Measurements from ENCODE around the gene MTUS2.

MTUS2 gene

DNA sequence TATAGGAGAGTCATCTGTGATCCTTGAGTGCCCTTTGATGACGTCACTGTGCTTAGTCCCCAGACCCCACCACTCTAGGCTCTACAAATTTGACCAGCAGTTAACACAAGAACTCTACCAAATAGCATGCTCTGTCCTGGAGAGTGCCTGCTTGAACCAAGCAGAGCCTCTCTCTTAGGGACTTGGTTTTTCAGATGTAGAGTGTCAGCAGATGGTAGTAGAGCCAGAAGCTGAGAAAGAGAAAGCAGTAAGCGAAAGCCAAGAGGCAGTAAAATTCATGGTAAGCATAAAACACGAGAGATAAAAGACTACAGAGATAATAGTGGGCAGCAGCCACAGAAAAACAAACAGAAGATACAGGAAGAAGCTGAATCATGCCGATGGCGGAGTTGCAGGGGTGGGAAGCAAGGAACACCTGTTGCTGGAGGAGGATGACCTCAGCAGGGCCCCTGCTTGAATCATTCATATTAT is 582.1 kb downstream of the MTUS2 start:
- Histone ChIP-seq H3K9me3 (ENCODE audit: control insufficient read depth, insufficient read depth, low read length) (no peaks in the 10 kb centered on the region), H3K4me3 (ENCODE audit: low read length) (no peak overlapping the region), H3K27ac (ENCODE audit: low read length) (no peak overlapping the region), H3K36me3 (ENCODE audit: control insufficient read depth, insufficient read depth, low read length) (no peaks in the 10 kb centered on the region), H3K27me3 (ENCODE audit: control insufficient read depth, insufficient read depth, low read length) (no peaks in the 10 kb centered on the region), H3K4me1 (ENCODE audit: control insufficient read depth, insufficient read depth, low read length) (peaks cover 1% of the 10 kb centered on the region; the same call in 1 of the 2 replicates)
- DNase-seq (ENCODE audit: low read depth, low spot score) = no peak
- no CpG with 5 or more reads among the region's 5 CpGs for WGBS (ENCODE audit: insufficient coverage, insufficient read length)

DNA sequence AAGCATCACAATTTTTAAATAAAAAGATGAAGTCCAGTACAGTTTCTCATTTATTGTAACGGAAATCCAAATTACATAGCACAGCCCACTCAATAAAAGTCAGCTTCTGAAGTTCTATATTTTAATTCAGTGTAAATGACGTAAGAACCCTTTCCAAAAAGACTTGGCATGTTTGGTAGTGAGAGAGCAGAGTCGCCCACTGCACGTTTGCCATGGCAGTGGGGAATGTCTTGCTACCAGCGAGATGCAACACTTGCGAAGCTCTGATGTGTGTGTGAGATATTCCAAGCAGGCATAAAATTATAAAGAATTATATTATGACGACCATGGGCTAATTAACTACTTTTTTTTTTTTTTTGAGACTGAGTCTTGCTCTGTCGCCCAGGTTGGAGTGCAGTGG is 585.3 kb downstream of the MTUS2 start:
- no peak overlapping the region for H3K4me3 ChIP-seq (ENCODE audit: low read length)
- H3K9me3 ChIP-seq (ENCODE audit: control insufficient read depth, insufficient read depth, low read length) = no peaks in the 10 kb centered on the region
- no peaks in the 10 kb centered on the region for H3K36me3 ChIP-seq (ENCODE audit: control insufficient read depth, insufficient read depth, low read length)
- H3K27ac ChIP-seq (ENCODE audit: low read length) = no peak overlapping the region
- WGBS (ENCODE audit: insufficient coverage, insufficient read length) = no CpG with 5 or more reads among the region's 8 CpGs
- no peak for DNase-seq (ENCODE audit: low read depth, low spot score)
- H3K27me3 ChIP-seq (ENCODE audit: control insufficient read depth, insufficient read depth, low read length) = no peaks in the 10 kb centered on the region
- H3K4me1 ChIP-seq (ENCODE audit: control insufficient read depth, insufficient read depth, low read length) = peaks cover 1% of the 10 kb centered on the region; the same call in 1 of the 2 replicates

DNA sequence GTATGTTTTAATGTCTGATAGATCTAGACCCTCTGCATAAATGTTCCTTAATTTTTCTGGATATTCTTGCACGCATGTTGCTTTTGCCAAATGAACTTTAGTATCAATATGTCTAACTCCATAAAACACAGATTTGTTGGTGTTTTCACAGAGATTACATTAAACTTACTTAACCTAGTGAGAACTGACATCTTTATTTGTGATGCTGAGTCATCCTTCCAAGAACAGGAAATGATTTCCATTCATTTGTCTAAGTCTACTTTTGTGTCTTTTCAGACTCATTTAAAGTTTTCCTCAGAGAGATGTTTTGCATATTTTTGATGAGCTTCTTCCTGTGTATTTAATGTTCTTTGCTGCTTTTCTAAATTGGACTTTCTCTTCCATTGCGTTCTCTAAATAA is 591.3 kb downstream of the MTUS2 start:
- Histone ChIP-seq H3K27ac (ENCODE audit: low read length) (no peak overlapping the region), H3K27me3 (ENCODE audit: control insufficient read depth, insufficient read depth, low read length) (no peaks in the 10 kb centered on the region), H3K4me1 (ENCODE audit: control insufficient read depth, insufficient read depth, low read length) (no peaks in the 10 kb centered on the region), H3K36me3 (ENCODE audit: control insufficient read depth, insufficient read depth, low read length) (no peaks in the 10 kb centered on the region), H3K9me3 (ENCODE audit: control insufficient read depth, insufficient read depth, low read length) (no peaks in the 10 kb centered on the region), H3K4me3 (ENCODE audit: low read length) (no peak overlapping the region)
- DNase-seq (ENCODE audit: low read depth, low spot score) = no peak
- no CpG with 5 or more reads among the region's 2 CpGs for WGBS (ENCODE audit: insufficient coverage, insufficient read length)

DNA sequence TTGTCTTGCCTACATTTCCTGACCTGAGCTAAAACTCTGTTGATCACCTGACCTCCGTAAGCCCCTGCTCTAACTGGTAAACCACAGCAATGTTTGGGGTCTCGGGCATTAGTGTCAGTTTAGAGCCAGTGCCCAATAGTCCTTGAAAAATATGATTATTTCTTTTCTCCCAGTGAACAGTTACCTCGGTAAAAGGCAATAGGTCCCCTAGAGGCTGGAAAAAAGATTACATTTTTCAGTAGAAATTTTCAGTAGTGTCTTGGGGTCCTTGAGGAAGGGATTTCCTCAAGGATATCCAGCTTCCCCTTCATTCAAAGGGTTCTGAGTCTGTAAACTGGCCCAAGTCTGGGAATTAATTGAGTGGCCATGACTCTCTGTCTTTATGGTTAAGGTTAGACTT is 597.9 kb downstream of the MTUS2 start:
- Histone ChIP-seq H3K27me3 (ENCODE audit: control insufficient read depth, insufficient read depth, low read length) (no peaks in the 10 kb centered on the region), H3K4me1 (ENCODE audit: control insufficient read depth, insufficient read depth, low read length) (no peaks in the 10 kb centered on the region), H3K4me3 (ENCODE audit: low read length) (no peak overlapping the region), H3K36me3 (ENCODE audit: control insufficient read depth, insufficient read depth, low read length) (no peaks in the 10 kb centered on the region), H3K27ac (ENCODE audit: low read length) (no peak overlapping the region), H3K9me3 (ENCODE audit: control insufficient read depth, insufficient read depth, low read length) (no peaks in the 10 kb centered on the region)
- no CpG with 5 or more reads among the region's 3 CpGs for WGBS (ENCODE audit: insufficient coverage, insufficient read length)
- DNase-seq (ENCODE audit: low read depth, low spot score) = no peak

DNA sequence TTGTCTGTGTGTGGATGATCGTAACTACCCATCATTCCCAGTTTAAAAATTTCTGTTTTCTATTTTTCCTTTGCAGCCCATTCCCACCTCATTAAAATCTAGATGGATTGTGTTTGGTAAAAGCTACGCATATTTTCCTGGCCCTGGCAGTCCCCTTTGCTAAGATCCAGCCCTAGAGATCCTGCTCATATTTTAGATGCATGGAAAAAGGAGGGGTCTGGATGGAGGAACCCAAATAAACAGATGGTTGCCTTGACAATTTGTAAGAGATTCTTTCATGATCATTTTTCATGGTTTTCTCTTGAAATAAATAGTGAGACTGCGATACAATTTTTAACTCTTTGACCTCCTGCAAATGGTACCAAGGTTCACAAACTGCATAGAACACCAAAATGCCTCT is 601.0 kb downstream of the MTUS2 start:
- Histone ChIP-seq H3K27ac (ENCODE audit: low read length) (no peak overlapping the region), H3K9me3 (ENCODE audit: control insufficient read depth, insufficient read depth, low read length) (no peaks in the 10 kb centered on the region), H3K36me3 (ENCODE audit: control insufficient read depth, insufficient read depth, low read length) (no peaks in the 10 kb centered on the region), H3K27me3 (ENCODE audit: control insufficient read depth, insufficient read depth, low read length) (no peaks in the 10 kb centered on the region), H3K4me1 (ENCODE audit: control insufficient read depth, insufficient read depth, low read length) (no peaks in the 10 kb centered on the region), H3K4me3 (ENCODE audit: low read length) (no peak overlapping the region)
- DNase-seq (ENCODE audit: low read depth, low spot score) = no peak
- no CpG with 5 or more reads among the region's 3 CpGs for WGBS (ENCODE audit: insufficient coverage, insufficient read length)

DNA sequence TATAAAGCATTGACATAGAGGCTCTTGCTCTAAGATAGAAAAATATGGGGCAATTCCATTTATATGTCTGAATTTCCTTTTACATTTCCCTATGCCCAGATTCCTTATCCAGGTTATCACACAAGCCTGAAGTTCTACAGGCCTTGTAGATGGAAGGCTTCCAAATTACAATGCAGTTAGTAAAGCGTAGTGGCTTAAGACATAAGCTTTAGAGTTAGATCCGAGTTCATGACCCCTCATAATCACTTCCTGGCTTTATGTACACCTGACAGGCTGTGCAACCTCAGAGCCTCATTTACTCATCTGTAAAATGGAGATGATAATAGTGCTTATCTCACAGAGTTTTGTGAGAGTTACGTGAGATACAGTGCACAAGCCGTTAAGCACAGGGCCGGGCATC is 601.9 kb downstream of the MTUS2 start:
- Histone ChIP-seq H3K27me3 (ENCODE audit: control insufficient read depth, insufficient read depth, low read length) (no peaks in the 10 kb centered on the region), H3K27ac (ENCODE audit: low read length) (no peak overlapping the region), H3K4me3 (ENCODE audit: low read length) (no peak overlapping the region), H3K9me3 (ENCODE audit: control insufficient read depth, insufficient read depth, low read length) (no peaks in the 10 kb centered on the region), H3K4me1 (ENCODE audit: control insufficient read depth, insufficient read depth, low read length) (no peaks in the 10 kb centered on the region), H3K36me3 (ENCODE audit: control insufficient read depth, insufficient read depth, low read length) (no peaks in the 10 kb centered on the region)
- DNase-seq (ENCODE audit: low read depth, low spot score) = no peak
- no CpG with 5 or more reads among the region's 5 CpGs for WGBS (ENCODE audit: insufficient coverage, insufficient read length)

DNA sequence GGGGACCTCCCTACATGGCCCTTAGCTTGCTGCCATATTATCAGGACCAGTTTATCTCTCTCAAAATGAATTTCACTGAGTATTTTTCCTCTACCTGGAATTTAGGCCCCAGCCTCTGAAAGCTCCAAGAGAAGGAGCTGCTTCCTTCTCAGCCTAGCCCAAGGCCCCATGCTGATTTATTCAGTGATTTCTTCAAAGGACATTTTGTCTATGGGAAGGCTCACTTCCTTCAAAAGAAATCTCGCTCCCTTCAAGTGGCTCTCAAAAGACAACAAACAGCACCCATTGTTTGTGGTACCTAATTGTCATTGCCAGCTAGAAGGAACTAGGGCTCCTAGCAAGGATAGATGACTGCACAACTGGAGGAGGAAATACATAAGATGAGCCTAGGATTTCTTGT is 602.9 kb downstream of the MTUS2 start:
- WGBS (ENCODE audit: insufficient coverage, insufficient read length) = no CpG with 5 or more reads among the region's 1 CpG
- Histone ChIP-seq H3K4me3 (ENCODE audit: low read length) (no peak overlapping the region), H3K36me3 (ENCODE audit: control insufficient read depth, insufficient read depth, low read length) (no peaks in the 10 kb centered on the region), H3K9me3 (ENCODE audit: control insufficient read depth, insufficient read depth, low read length) (no peaks in the 10 kb centered on the region), H3K27ac (ENCODE audit: low read length) (no peak overlapping the region), H3K4me1 (ENCODE audit: control insufficient read depth, insufficient read depth, low read length) (no peaks in the 10 kb centered on the region), H3K27me3 (ENCODE audit: control insufficient read depth, insufficient read depth, low read length) (no peaks in the 10 kb centered on the region)
- no peak for DNase-seq (ENCODE audit: low read depth, low spot score)

DNA sequence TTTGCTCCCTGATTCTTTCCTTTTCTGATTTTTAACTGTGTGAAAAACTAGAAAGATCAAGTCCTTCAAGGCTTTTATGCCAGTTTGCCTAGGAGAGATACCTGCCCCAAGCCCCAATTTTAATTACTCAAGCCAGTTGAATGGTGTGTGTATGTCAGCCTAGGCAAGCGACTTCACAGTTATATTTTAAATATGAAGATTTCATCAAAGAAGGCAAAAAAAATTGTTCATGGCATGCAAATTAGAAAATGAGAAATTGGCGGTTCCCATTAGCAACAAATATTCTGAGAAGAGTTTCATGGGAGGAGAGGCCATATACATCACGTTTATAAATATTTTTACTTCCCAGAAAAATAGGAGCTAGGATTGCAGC is 607.8 kb downstream of the MTUS2 start:
- H3K27me3 ChIP-seq (ENCODE audit: control insufficient read depth, insufficient read depth, low read length) = no peaks in the 10 kb centered on the region
- no peak for DNase-seq (ENCODE audit: low read depth, low spot score)

DNA sequence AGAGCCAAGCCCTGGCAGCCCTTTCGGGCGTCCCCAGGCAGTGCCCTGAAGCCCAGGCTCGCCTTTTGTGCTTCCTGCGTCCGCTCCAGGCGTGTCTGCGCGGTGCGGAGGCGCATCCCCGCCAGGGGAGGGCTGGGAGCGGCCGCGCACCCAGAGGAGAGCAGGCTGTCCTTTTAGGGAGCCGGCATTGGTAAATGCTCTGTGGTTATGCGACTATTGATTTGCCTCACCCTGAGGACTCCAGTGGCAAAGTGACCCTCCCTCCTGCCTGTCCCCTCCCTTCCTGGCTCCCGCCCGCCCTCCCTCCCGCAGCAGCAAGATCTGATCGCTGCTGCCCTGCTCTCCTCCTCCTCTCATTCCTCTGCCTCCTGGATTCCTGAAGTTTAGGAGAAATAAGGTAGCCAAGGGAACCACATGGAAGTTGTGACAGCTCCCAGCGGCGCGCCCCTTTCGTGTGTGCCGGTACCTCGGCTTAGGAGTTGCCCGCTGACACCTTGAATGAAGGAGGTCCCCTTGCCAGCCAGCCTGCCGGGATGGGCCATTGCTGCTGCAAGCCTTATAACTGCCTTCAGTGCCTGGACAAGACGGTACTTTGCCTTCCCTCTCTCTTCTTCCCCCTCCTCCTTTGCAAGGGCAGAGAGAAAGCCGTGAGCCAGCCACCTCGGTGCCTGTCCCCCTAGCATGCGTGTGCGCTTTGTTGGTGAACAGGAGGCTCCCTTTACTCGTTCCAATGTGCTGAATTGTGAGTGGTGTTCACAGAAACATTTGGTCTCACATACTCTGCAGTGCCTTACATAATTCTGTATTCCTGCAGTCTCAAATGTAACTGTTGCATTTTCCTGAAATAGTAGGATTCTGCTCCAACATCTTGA is 608.4 kb downstream of the MTUS2 start:
- no peaks in the 10 kb centered on the region for H3K36me3 ChIP-seq (ENCODE audit: control insufficient read depth, insufficient read depth, low read length)
- no CpG with 5 or more reads among the region's 34 CpGs for WGBS (ENCODE audit: insufficient coverage, insufficient read length)
- H3K9me3 ChIP-seq (ENCODE audit: control insufficient read depth, insufficient read depth, low read length) = no peaks in the 10 kb centered on the region
- H3K4me3 ChIP-seq (ENCODE audit: low read length) = peak overlapping the region; percentile 19; the same call in 1 of the 2 replicates
- H3K27me3 ChIP-seq (ENCODE audit: control insufficient read depth, insufficient read depth, low read length) = no peaks in the 10 kb centered on the region
- no peak overlapping the region for H3K27ac ChIP-seq (ENCODE audit: low read length)
- DNase-seq (ENCODE audit: low read depth, low spot score) = no peak
- no peaks in the 10 kb centered on the region for H3K4me1 ChIP-seq (ENCODE audit: control insufficient read depth, insufficient read depth, low read length)

More for the DNA sequence above, 607.8 kb downstream of the MTUS2 start:
- H3K4me1 ChIP-seq (ENCODE audit: control insufficient read depth, insufficient read depth, low read length) = no peaks in the 10 kb centered on the region
- peak overlapping the region; percentile 19; the same call in 1 of the 2 replicates for H3K4me3 ChIP-seq (ENCODE audit: low read length)
- H3K9me3 ChIP-seq (ENCODE audit: control insufficient read depth, insufficient read depth, low read length) = no peaks in the 10 kb centered on the region
- H3K36me3 ChIP-seq (ENCODE audit: control insufficient read depth, insufficient read depth, low read length) = no peaks in the 10 kb centered on the region
- WGBS (ENCODE audit: insufficient coverage, insufficient read length) = no CpG with 5 or more reads among the region's 3 CpGs
- no peak overlapping the region for H3K27ac ChIP-seq (ENCODE audit: low read length)

DNA sequence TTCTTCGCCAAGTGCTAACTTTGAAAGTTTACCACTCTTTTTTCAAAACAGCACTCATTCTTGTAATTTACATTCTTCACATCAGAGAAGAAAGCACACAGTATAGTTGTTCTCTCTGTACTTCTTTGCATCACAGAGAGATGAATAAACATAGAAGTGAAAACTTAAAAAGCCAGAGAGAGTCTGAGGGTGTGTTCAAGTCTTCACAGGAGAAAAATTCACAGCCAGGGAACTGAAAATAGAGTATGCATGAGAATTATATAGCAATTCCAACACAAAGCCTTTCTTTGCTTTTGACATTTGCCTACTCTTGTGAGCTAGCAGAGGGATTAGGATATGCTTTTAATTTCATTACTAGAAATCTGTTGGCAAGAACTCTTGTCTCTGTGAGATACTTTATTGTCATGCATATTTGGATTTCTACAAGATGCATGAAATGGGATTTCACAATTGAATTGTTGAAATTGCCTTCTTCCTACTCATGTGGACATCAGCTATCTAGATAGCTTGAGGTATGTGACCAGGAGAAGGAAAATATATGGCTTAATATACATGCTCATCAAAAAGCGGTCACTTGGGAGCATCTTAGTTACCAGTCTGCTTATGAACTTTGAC is 609.3 kb downstream of the MTUS2 start:
- Histone ChIP-seq H3K27me3 (ENCODE audit: control insufficient read depth, insufficient read depth, low read length) (no peaks in the 10 kb centered on the region), H3K36me3 (ENCODE audit: control insufficient read depth, insufficient read depth, low read length) (no peaks in the 10 kb centered on the region), H3K9me3 (ENCODE audit: control insufficient read depth, insufficient read depth, low read length) (no peaks in the 10 kb centered on the region), H3K4me3 (ENCODE audit: low read length) (no peak overlapping the region), H3K4me1 (ENCODE audit: control insufficient read depth, insufficient read depth, low read length) (no peaks in the 10 kb centered on the region), H3K27ac (ENCODE audit: low read length) (no peak overlapping the region)
- no peak for DNase-seq (ENCODE audit: low read depth, low spot score)
- no CpG with 5 or more reads among the region's 2 CpGs for WGBS (ENCODE audit: insufficient coverage, insufficient read length)
